Kidney (tissue), 14 donors: Measurements from ENCODE around the gene SEC63. TPM values are rescaled to one million over a fixed set of nuclear protein-coding genes. Genes with fewer than 3 reads are reported as not detected.
A peak's percentile ranks its signal among the peaks of the same experiment; 100 is the strongest.

Experiments used
- DNase-seq, 5 donors: peaks; one replicate each; pipeline ENCODE4 v3.0.0-alpha.2; 2013 to 2020
- FAIRE-seq: peaks from 2 replicates; lab custom pipeline; 2012; peaks lifted over from hg19 to GRCh38; lab: Jason Lieb, UNC
- H3K27ac ChIP-seq, 2 donors: one replicate each; pipeline ENCODE4 v1.7.0; 2013; ENCODE audit warnings: low read depth in 2 of 2, low read length in 2 of 2, inconsistent platforms in 1 of 2
- H3K27me3 ChIP-seq: one replicate; pipeline ENCODE4 v1.7.1; 2013; ENCODE audit warnings: low read length, inconsistent platforms; ENCODE audit not compliant: control insufficient read depth, insufficient read depth
- H3K36me3 ChIP-seq, 3 donors: one replicate each; pipeline versions ENCODE4 v1.7.0 to v1.7.1; 2013; ENCODE audit warnings: low read length in 3 of 3, control low read depth in 1 of 3, inconsistent platforms in 1 of 3; ENCODE audit not compliant: insufficient read depth in 3 of 3, control insufficient read depth in 2 of 3
- H3K4me1 ChIP-seq, 3 donors: one replicate each; pipeline versions ENCODE4 v1.7.0 to v1.7.1; 2013; ENCODE audit warnings: low read length in 3 of 3, inconsistent platforms in 1 of 3, low read depth in 1 of 3; ENCODE audit not compliant: control insufficient read depth in 2 of 3, insufficient read depth in 2 of 3
- H3K4me3 ChIP-seq, 3 donors: one replicate each; pipeline versions ENCODE4 v1.7.0 to v1.8.1; 2013; ENCODE audit warnings: low read length in 3 of 3, control low read depth in 1 of 3, inconsistent platforms in 1 of 3
- H3K9ac ChIP-seq, 3 donors: one replicate each; pipeline versions ENCODE4 v1.7.0 to v1.7.1; 2013; ENCODE audit warnings: low read length in 3 of 3, control low read depth in 1 of 3, inconsistent platforms in 1 of 3
- H3K9me3 ChIP-seq, 3 donors: one replicate each; pipeline versions ENCODE4 v1.7.0 to v1.7.1; 2013; ENCODE audit warnings: low read length in 3 of 3, control low read depth in 1 of 3, inconsistent platforms in 1 of 3; ENCODE audit not compliant: control insufficient read depth in 2 of 3, insufficient read depth in 1 of 3
- intact Hi-C: fragments of 100-400 bp; cut with DNase I; formaldehyde crosslinking; loops from one replicate; pipeline ENCODE4 v1.11.1; 2022
- polyA plus RNA-seq: library from polyadenylated mRNA; stranded (reverse); fragments of 350-450 nt; fragmentation: Illumina TruSeq; extraction: RNeasy Lipid Tissue Mini Kit (QIAGEN cat#74804); gene quantifications from one replicate; pipeline ENCODE4 v1.2.3, GENCODE V29; 2014; ENCODE audit warnings: low read depth, low replicate concordance; ENCODE audit not compliant: insufficient read depth
- total RNA-seq: library from RNA; stranded (reverse); fragmentation: NEBNext Ultra II Directional; extraction: Animal tissue kit (Norgen Biotek cat#: 25700); gene quantifications from one replicate; pipeline ENCODE4 v1.2.1, GENCODE V29; 2021
- TF ChIP-seq, protein P1 (sequence below): IDR thresholded peaks from 3 replicates; pipeline ENCODE4 v1.5.1; 2012; ENCODE audit warnings: mild to moderate bottlenecking, moderate library complexity, borderline replicate concordance; ENCODE audit not compliant: insufficient read depth; ENCODE audit errors: extremely low read depth
- donor health status: control.
- donor health status: control.
- donor health status: control.
- donor health status: control.
- donor health status: control.
- donor health status: DM: yes; HTN: yes; CAD: no.
- donor health status: Normal renal cell carcinoma (clear cell type).

The SEC63 gene
- total and polyA plus RNA-seq, 2 donors from 2014 or later: 31.4 to 88.8 TPM

DNA sequence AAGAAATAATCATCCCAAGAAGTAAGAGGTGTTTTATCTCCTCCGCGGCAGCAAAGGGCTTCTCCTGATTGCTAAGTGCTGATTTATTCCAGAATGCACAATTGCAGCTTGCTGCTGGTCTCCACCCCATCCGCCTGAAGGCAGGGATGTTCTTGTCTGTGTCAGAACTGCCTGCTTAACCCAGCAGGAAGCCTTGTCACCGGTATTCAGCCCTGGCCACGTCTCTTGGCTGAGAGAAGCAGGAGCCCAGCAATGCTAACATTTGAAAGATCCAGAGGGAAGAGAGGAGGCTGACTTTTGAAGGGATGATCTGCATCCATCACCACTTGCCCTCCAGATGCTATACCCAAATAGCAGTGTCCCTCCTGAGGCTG is 138.1 kb downstream of the SEC63 start:
- no peak for DNase-seq
- Histone ChIP-seq H3K9me3 (no peaks in the 10 kb centered on the region), H3K36me3 (no peaks in the 10 kb centered on the region), H3K4me1 (peaks cover 2 to 14% (median 8%) of the 10 kb centered on the region in 3 donors), H3K27me3 (no peaks in the 10 kb centered on the region), H3K27ac (no peak overlapping the region), H3K4me3 (peak overlapping the region in 1 of 3 donors; percentile 56), H3K9ac (no peak overlapping the region)
- TF ChIP-seq, protein P1, sequence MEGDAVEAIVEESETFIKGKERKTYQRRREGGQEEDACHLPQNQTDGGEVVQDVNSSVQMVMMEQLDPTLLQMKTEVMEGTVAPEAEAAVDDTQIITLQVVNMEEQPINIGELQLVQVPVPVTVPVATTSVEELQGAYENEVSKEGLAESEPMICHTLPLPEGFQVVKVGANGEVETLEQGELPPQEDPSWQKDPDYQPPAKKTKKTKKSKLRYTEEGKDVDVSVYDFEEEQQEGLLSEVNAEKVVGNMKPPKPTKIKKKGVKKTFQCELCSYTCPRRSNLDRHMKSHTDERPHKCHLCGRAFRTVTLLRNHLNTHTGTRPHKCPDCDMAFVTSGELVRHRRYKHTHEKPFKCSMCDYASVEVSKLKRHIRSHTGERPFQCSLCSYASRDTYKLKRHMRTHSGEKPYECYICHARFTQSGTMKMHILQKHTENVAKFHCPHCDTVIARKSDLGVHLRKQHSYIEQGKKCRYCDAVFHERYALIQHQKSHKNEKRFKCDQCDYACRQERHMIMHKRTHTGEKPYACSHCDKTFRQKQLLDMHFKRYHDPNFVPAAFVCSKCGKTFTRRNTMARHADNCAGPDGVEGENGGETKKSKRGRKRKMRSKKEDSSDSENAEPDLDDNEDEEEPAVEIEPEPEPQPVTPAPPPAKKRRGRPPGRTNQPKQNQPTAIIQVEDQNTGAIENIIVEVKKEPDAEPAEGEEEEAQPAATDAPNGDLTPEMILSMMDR: no peak
- FAIRE-seq: no peak
- intact Hi-C loops: no loop called here

DNA sequence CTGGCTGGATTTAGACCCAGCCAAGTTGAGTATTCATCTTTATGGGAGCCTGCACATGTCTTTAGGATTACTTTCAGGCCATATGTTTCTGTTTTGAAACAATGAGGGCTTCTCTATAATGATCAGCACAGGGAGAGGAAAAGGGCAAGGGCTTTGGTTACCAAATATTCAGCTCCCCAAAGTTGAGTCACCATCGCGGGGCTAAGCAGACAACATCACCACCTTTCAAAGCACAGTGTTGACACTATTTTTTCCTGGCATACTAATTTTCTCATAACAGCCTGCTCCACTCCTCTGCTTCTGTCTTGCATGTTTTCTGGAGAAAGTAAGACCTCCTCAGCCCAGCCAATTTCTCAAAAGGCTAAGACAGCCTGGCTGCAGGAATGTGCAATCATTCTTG is 138.8 kb downstream of the SEC63 start:
- H3K27me3 ChIP-seq: no peaks in the 10 kb centered on the region
- H3K4me1 ChIP-seq: peaks cover 2 to 14% (median 8%) of the 10 kb centered on the region in 3 donors

DNA sequence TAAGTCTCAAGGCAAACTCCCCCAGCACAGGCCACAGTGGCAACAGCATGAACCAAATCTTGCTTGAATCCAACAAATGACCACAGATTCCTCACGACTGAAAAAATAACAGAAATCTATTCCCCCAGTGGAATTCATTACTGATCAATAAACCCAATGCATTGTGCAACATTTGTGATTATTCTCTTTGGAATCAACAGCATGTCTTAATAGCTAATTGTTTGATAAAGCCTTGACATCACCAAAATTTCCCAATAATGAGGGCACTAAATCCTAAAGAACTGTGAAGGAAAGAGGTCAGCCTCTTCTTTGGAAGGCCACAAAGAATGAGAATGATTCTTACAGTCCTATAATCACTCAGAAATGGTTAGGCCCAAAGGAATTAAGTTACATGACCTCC is 139.7 kb downstream of the SEC63 start:
- no peak for FAIRE-seq
- H3K27ac ChIP-seq: no peak overlapping the region

More for the DNA sequence above, 138.8 kb downstream of the SEC63 start:
- intact Hi-C loops: no loop called here
- H3K9me3 ChIP-seq: no peaks in the 10 kb centered on the region
- no peak overlapping the region for H3K4me3 ChIP-seq
- TF ChIP-seq, protein P1: no peak
- DNase-seq (no peak), FAIRE-seq (no peak)
- H3K27ac ChIP-seq: no peak overlapping the region
- H3K9ac ChIP-seq: no peak overlapping the region
- no peaks in the 10 kb centered on the region for H3K36me3 ChIP-seq

More for the DNA sequence above, 139.7 kb downstream of the SEC63 start:
- intact Hi-C loops: no loop called here
- DNase-seq: no peak
- no peaks in the 10 kb centered on the region for H3K9me3 ChIP-seq
- no peak overlapping the region for H3K9ac ChIP-seq
- peaks cover 2 to 14% (median 8%) of the 10 kb centered on the region in 3 donors for H3K4me1 ChIP-seq
- no peaks in the 10 kb centered on the region for H3K27me3 ChIP-seq
- H3K36me3 ChIP-seq: no peaks in the 10 kb centered on the region
- H3K4me3 ChIP-seq: no peak overlapping the region
- TF ChIP-seq, protein P1: no peak
